CD4-positive, CD25-positive, alpha-beta regulatory T cell (primary cell): ENCODE data around the gene GUCA1C. TPM values are rescaled to one million over a fixed set of nuclear protein-coding genes. Genes with fewer than 3 reads are reported as not detected.
A peak's percentile ranks its signal among the peaks of the same experiment; 100 is the strongest.

ENCODE experiments used
- ATAC-seq, 2 donors: fragments of 150-1000 bp; cut with Tn5 transposase; one replicate each; pipeline ENCODE4 v1.10.0; 2021; ENCODE audit warnings: low read depth in 2 of 2, moderate number of reproducible peaks in 2 of 2, moderate library complexity in 1 of 2
- DNase-seq, 3 donors: peaks; one replicate each; pipeline versions ENCODE4 v3.0.0 to v3.0.0-alpha.2; 2012 to 2022; ENCODE audit warnings: mixed read lengths in 1 of 3
- H3K27ac ChIP-seq: one replicate; pipeline ENCODE4 v1.7.0; 2013; ENCODE audit warnings: mild to moderate bottlenecking, low read length; ENCODE audit not compliant: insufficient read depth, poor library complexity, severe bottlenecking
- H3K27me3 ChIP-seq: one replicate; pipeline ENCODE4 v1.7.0; 2013; ENCODE audit warnings: low read length; ENCODE audit not compliant: control insufficient read depth, insufficient read depth
- H3K36me3 ChIP-seq: one replicate; pipeline ENCODE4 v1.7.0; 2013; ENCODE audit warnings: mild to moderate bottlenecking, low read length, moderate library complexity; ENCODE audit not compliant: control insufficient read depth, insufficient read depth
- H3K4me1 ChIP-seq: 2 replicates; pipeline ENCODE4 v1.7.0; 2013; ENCODE audit warnings: mild to moderate bottlenecking, low read length; ENCODE audit not compliant: insufficient read depth, control insufficient read depth, poor library complexity, severe bottlenecking
- H3K4me3 ChIP-seq: one replicate; pipeline ENCODE4 v1.7.0; 2013; ENCODE audit warnings: low read depth, mild to moderate bottlenecking, low read length, moderate library complexity
- H3K9me3 ChIP-seq, 2 experiments: 1 replicate in 1 of 2; 2 replicates in 1 of 2; pipeline ENCODE4 v1.7.0; 2013; ENCODE audit warnings: low read length in 2 of 2, mild to moderate bottlenecking in 1 of 2, moderate library complexity in 1 of 2; ENCODE audit not compliant: control insufficient read depth in 2 of 2
- H3K27ac Mint-ChIP-seq, 3 donors: one replicate each; pipeline ENCODE4 v1.8.0; 2020 to 2022; ENCODE audit warnings: mild to moderate bottlenecking in 3 of 3, mixed read lengths in 3 of 3, moderate library complexity in 2 of 3
- H3K27me3 Mint-ChIP-seq: one replicate; pipeline ENCODE4 v1.8.0; 2022; ENCODE audit warnings: mild to moderate bottlenecking, mixed read lengths
- H3K36me3 Mint-ChIP-seq: one replicate; pipeline ENCODE4 v1.8.0; 2020; ENCODE audit warnings: mixed read lengths
- H3K4me1 Mint-ChIP-seq, 4 donors: one replicate each; pipeline ENCODE4 v1.8.0; 2020 to 2022; ENCODE audit warnings: mixed read lengths in 4 of 4, mild to moderate bottlenecking in 1 of 4
- H3K4me3 Mint-ChIP-seq, 4 donors: one replicate each; pipeline ENCODE4 v1.8.0; 2020 to 2022; ENCODE audit warnings: mild to moderate bottlenecking in 4 of 4, mixed read lengths in 4 of 4, moderate library complexity in 3 of 4
- H3K9me3 Mint-ChIP-seq, 7 donors: one replicate each; pipeline ENCODE4 v1.8.0; 2020 to 2022; ENCODE audit warnings: mixed read lengths in 7 of 7, mild to moderate bottlenecking in 3 of 7, moderate library complexity in 2 of 7
- polyA plus RNA-seq, 4 donors: library from polyadenylated mRNA; unstranded; fragments of 300-500 nt; fragmentation: Illumina TruSeq; gene quantifications; one replicate each; pipeline ENCODE4 v1.2.3, GENCODE V29; 2021
- total RNA-seq: library from RNA; stranded (reverse); gene quantifications from one replicate; pipeline ENCODE4 v1.2.3, GENCODE V29; 2022

Gene GUCA1C
- total and polyA plus RNA-seq, 5 donors from 2014 or later, result not detected

GRCh38 chr3:108879915-108880314, 73.8 kb downstream of the GUCA1C start:
- peaks cover 7% of the 10 kb centered on the region for H3K36me3 Mint-ChIP-seq
- H3K4me1 ChIP-seq, result no peaks in the 10 kb centered on the region
- no peaks in the 10 kb centered on the region for H3K27me3 ChIP-seq
- H3K4me3 ChIP-seq, result no peak overlapping the region
- no peak overlapping the region for H3K4me3 Mint-ChIP-seq
- H3K4me1 Mint-ChIP-seq, result peaks cover 0 to 12% (median 5%) of the 10 kb centered on the region in 4 donors
- H3K9me3 ChIP-seq, result no peaks in the 10 kb centered on the region
- DNase-seq (no peak), ATAC-seq (no peak)
- no peaks in the 10 kb centered on the region for H3K27me3 Mint-ChIP-seq
- H3K27ac Mint-ChIP-seq, result no peak overlapping the region
- H3K9me3 Mint-ChIP-seq, result no peaks in the 10 kb centered on the region
- no peak overlapping the region for H3K27ac ChIP-seq
- H3K36me3 ChIP-seq, result no peaks in the 10 kb centered on the region

- Histone ChIP-seq H3K27ac (no peak overlapping the region), H3K4me1 (no peaks in the 10 kb centered on the region), H3K27me3 (no peaks in the 10 kb centered on the region), H3K36me3 (no peaks in the 10 kb centered on the region), H3K9me3 (no peaks in the 10 kb centered on the region), H3K4me3 (no peak overlapping the region)
- no peak for ATAC-seq
- peaks cover 0 to 1% (median 0%) of the 10 kb centered on the region in 7 donors for H3K9me3 Mint-ChIP-seq
- no peaks in the 10 kb centered on the region for H3K27me3 Mint-ChIP-seq
- H3K27ac Mint-ChIP-seq, result no peak overlapping the region
- H3K36me3 Mint-ChIP-seq, result peaks cover 11% of the 10 kb centered on the region
- H3K4me3 Mint-ChIP-seq, result no peak overlapping the region
- DNase-seq, result no peak
- H3K4me1 Mint-ChIP-seq, result peaks cover 0 to 7% (median 2%) of the 10 kb centered on the region in 4 donors
Observed at GRCh38 chr3:108877901-108878300, 75.8 kb downstream of the GUCA1C start.

GRCh38 chr3:108863799-108864135, 89.9 kb downstream of the GUCA1C start:
- H3K4me1 ChIP-seq, result peaks cover 28% of the 10 kb centered on the region
- H3K9me3 ChIP-seq, result peaks cover 0 to 8% of the 10 kb centered on the region in 2 experiments
- Mint-ChIP-seq H3K36me3 (peaks cover 37% of the 10 kb centered on the region), H3K27me3 (no peaks in the 10 kb centered on the region), H3K4me1 (peaks cover 10 to 47% (median 33%) of the 10 kb centered on the region in 4 donors), H3K9me3 (peaks cover 0 to 7% (median 2%) of the 10 kb centered on the region in 7 donors), H3K27ac (peak overlapping the region in 2 of 3 donors; percentile 89 to 98), H3K4me3 (no peak overlapping the region)
- DNase-seq (no peak), ATAC-seq (no peak)
- H3K27me3 ChIP-seq, result no peaks in the 10 kb centered on the region
- peak overlapping the region; percentile 62 for H3K27ac ChIP-seq
- peaks cover 6% of the 10 kb centered on the region for H3K36me3 ChIP-seq
- no peak overlapping the region for H3K4me3 ChIP-seq

GRCh38 chr3:108862865-108863798, 90.5 kb downstream of the GUCA1C start:
- H3K4me1 ChIP-seq, result peaks cover 28% of the 10 kb centered on the region
- no peaks in the 10 kb centered on the region for H3K27me3 ChIP-seq
- DNase-seq (peak in 2 of 3 donors; percentile 39 to 74), ATAC-seq (peak; percentile 79 to 80)
- H3K4me1 Mint-ChIP-seq, result peaks cover 10 to 47% (median 33%) of the 10 kb centered on the region in 4 donors
- peaks cover 6% of the 10 kb centered on the region for H3K36me3 ChIP-seq
- H3K9me3 ChIP-seq, result peaks cover 0 to 8% of the 10 kb centered on the region in 2 experiments
- peaks cover 0 to 9% (median 2%) of the 10 kb centered on the region in 7 donors for H3K9me3 Mint-ChIP-seq
- H3K27me3 Mint-ChIP-seq, result no peaks in the 10 kb centered on the region
- peak overlapping the region; percentile 30 for H3K4me3 ChIP-seq
- peaks cover 42% of the 10 kb centered on the region for H3K36me3 Mint-ChIP-seq
- peak overlapping the region in 3 of 4 donors; percentile 39 to 68 (median 57) for H3K4me3 Mint-ChIP-seq
- H3K27ac ChIP-seq, result peak overlapping the region; percentile 78
- H3K27ac Mint-ChIP-seq, result peak overlapping the region; percentile 83 to 98 (median 89)

GRCh38 chr3:108861401-108861800, 92.3 kb downstream of the GUCA1C start:
- Histone ChIP-seq H3K27me3 (no peaks in the 10 kb centered on the region), H3K9me3 (peaks cover 0 to 8% of the 10 kb centered on the region in 2 experiments), H3K36me3 (peaks cover 14% of the 10 kb centered on the region), H3K4me3 (no peak overlapping the region), H3K27ac (peak overlapping the region; percentile 62), H3K4me1 (peaks cover 28% of the 10 kb centered on the region)
- H3K27me3 Mint-ChIP-seq, result no peaks in the 10 kb centered on the region
- ATAC-seq (no peak), DNase-seq (no peak)
- peaks cover 0 to 11% (median 2%) of the 10 kb centered on the region in 7 donors for H3K9me3 Mint-ChIP-seq
- peaks cover 54% of the 10 kb centered on the region for H3K36me3 Mint-ChIP-seq
- H3K27ac Mint-ChIP-seq, result peak overlapping the region; percentile 39 to 89 (median 39)
- peak overlapping the region in 2 of 4 donors; percentile 2 to 11 for H3K4me3 Mint-ChIP-seq
- peaks cover 9 to 53% (median 35%) of the 10 kb centered on the region in 4 donors for H3K4me1 Mint-ChIP-seq

Other genes with a start within 250 kb of the GUCA1C start
- gene RETNLB, start 196.5 kb downstream of the GUCA1C start, total RNA-seq, result not detected
- not detected for gene RETNLB, start 196.5 kb downstream of the GUCA1C start, polyA plus RNA-seq
- 85.0 TPM for gene TRAT1, start 131.1 kb downstream of the GUCA1C start, total RNA-seq
- 100 to 1,000 TPM; 120 to 167 (median 142) TPM for gene TRAT1, start 131.1 kb downstream of the GUCA1C start, polyA plus RNA-seq
- 0.12 TPM for gene MORC1, start 164.3 kb upstream of the GUCA1C start, total RNA-seq
- not detected for gene MORC1, start 164.3 kb upstream of the GUCA1C start, polyA plus RNA-seq
- not detected for gene C3orf85, start 182.8 kb upstream of the GUCA1C start, total RNA-seq
- gene C3orf85, start 182.8 kb upstream of the GUCA1C start, polyA plus RNA-seq, result not detected